Measurements from ENCODE around the gene SPSB1. TPM values are rescaled to one million over a fixed set of nuclear protein-coding genes. Genes with fewer than 3 reads are reported as not detected.

SPSB1 gene
- total RNA-seq, 1 donor from 2014 or later = 17.6 TPM

DNA sequence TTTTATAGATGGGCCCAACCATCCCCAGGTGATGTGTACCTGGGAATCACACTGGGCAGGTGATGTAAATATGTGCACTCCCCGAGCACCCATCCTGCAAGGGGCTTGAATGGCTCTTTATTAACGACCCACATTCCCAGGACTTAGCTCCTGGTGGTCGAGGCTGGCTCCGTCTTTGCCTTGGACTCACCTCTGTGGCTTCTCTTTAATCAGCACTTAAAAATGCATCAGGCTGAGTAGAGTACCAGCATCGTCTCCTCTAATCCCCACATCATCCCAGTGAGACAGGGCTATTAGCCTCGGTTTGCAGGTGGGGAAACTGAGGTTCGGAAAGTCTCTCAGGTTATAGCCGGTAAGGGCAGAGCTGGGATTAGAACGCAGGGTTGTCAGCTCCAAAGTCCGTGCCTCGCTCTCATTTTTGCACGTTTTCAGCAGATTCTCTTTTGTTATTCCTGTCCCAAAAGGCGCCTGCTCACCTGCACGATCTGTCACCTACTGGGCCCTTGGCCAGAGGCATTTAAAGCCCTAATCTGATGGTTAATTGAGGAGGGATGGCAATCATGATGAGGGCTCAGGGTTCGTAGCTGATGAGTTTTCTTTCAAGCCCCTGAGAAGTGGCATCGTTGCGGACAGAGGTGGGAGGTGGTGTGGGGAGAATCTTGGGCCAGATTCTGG is 29.4 kb downstream of the SPSB1 start:
- Histone ChIP-seq H3K27me3 (ENCODE audit: control insufficient read depth, insufficient read depth, low read length) (no peaks in the 10 kb centered on the region), H3K4me3 (ENCODE audit: low read depth, low read length) (no peak overlapping the region), H3K36me3 (ENCODE audit: control insufficient read depth, insufficient read depth, low read length) (peaks cover 2% of the 10 kb centered on the region)
- DNase-seq (ENCODE audit: low read depth) (no peak), FAIRE-seq (no peak)
- TF ChIP-seq, protein P1, sequence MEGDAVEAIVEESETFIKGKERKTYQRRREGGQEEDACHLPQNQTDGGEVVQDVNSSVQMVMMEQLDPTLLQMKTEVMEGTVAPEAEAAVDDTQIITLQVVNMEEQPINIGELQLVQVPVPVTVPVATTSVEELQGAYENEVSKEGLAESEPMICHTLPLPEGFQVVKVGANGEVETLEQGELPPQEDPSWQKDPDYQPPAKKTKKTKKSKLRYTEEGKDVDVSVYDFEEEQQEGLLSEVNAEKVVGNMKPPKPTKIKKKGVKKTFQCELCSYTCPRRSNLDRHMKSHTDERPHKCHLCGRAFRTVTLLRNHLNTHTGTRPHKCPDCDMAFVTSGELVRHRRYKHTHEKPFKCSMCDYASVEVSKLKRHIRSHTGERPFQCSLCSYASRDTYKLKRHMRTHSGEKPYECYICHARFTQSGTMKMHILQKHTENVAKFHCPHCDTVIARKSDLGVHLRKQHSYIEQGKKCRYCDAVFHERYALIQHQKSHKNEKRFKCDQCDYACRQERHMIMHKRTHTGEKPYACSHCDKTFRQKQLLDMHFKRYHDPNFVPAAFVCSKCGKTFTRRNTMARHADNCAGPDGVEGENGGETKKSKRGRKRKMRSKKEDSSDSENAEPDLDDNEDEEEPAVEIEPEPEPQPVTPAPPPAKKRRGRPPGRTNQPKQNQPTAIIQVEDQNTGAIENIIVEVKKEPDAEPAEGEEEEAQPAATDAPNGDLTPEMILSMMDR (IDR thresholded peaks at IDR 0.05; ENCODE audit: insufficient read depth, low read length, severe bottlenecking) = no peak

DNA sequence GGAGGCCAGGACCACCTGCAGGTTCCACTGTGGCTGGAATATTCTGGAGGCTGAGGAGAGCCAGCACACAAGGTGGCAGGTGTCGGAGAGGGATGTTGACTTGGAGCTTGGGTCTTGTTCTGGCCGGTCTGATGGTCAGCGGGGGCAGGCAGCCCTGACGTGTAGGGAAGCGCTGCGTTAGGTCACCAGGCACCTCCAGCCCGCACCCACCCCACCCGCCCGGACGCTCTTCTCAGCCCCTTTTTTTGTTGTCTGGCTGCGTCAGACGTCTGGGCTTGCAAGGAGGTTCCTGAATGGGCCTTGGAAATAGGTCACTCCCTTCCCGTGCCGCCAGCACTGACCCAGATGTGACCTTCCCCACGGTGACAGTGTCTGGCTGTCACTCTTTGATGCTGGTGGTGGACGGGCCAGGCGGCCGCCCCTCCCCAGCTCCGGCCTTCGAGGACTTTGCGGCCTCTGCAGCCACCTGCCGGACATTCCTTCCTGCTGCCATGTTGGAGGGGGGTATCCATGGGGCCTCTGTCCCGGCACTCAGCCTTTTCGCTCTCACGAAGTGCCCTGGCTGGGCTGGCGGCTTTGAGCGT is 30.1 kb downstream of the SPSB1 start:
- FAIRE-seq (no peak), DNase-seq (ENCODE audit: low read depth) (no peak)
- H3K27me3 ChIP-seq (ENCODE audit: control insufficient read depth, insufficient read depth, low read length) = no peaks in the 10 kb centered on the region
- TF ChIP-seq, protein P1 (IDR thresholded peaks at IDR 0.05; ENCODE audit: insufficient read depth, low read length, severe bottlenecking) = no peak
- peaks cover 2% of the 10 kb centered on the region for H3K36me3 ChIP-seq (ENCODE audit: control insufficient read depth, insufficient read depth, low read length)
- H3K4me3 ChIP-seq (ENCODE audit: low read depth, low read length) = no peak overlapping the region

DNA sequence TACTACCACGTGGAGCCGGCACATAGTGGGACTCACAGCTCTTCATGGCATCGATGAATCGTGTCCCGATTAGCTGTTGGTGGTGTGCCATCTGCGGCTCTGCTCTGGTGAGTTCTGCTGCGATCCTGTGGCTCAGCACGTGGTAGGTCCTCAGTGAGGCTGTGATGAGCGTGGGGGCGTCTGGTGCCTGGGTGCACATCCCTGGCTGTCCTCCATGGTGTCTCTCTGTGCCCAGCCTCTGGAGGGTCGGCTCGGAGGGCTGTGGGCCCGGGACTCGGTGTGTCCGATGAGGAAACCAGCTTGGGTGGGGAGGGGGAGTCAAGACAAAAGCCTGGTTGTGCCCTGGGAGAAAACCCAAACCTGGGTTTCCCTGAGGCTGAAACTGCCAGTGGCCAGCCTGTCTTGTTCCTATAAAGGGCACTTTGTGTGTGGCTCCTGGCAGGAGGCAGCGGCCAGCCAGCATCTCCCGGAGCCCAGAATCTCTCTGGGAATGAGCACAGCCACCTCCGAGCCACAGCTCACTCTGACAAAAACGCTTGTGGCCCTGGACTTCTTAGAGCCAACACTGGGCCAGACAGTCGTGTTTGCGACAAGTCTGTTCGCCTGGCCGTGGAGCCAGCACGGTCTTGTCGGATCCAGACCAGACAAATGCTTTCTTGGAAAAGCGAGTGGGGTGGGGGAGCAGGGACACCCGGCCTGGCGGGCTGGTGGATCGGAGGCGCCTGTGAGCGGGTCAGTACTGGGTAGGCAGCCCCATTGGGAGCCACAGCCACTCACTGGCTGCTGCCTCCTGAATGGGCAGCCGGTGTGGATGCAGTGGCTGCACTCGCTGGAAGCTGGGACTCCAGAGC is 31.8 kb downstream of the SPSB1 start:
- TF ChIP-seq, protein P1 (IDR thresholded peaks at IDR 0.05; ENCODE audit: insufficient read depth, low read length, severe bottlenecking) = no peak
- DNase-seq (ENCODE audit: low read depth) = no peak
- Histone ChIP-seq H3K4me3 (ENCODE audit: low read depth, low read length) (no peak overlapping the region), H3K27me3 (ENCODE audit: control insufficient read depth, insufficient read depth, low read length) (no peaks in the 10 kb centered on the region), H3K36me3 (ENCODE audit: control insufficient read depth, insufficient read depth, low read length) (no peaks in the 10 kb centered on the region)
- FAIRE-seq = no peak

DNA sequence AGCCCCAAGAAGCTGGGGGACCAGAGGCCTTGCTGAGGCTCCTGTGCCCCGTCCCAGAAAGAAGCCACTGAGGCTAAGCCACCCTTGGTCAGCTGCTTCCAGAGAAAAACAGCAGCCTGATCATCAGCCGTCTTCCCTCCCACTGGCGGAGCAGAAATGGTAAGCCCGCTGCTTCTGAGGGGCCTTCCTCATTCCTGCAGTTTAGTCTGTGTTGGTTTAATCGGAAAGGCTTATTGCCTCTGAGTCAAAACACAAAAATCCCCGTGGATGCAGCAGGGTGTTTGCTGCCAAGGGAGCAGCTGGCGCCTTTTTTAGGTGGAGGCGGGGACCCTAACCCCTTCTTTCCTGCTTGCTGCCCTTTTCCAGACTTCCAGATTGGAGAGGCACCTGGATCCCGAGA is 33.9 kb downstream of the SPSB1 start:
- Histone ChIP-seq H3K36me3 (ENCODE audit: control insufficient read depth, insufficient read depth, low read length) (no peaks in the 10 kb centered on the region), H3K4me3 (ENCODE audit: low read depth, low read length) (no peak overlapping the region), H3K27me3 (ENCODE audit: control insufficient read depth, insufficient read depth, low read length) (no peaks in the 10 kb centered on the region)
- no peak for DNase-seq (ENCODE audit: low read depth)
- TF ChIP-seq, protein P1 (IDR thresholded peaks at IDR 0.05; ENCODE audit: insufficient read depth, low read length, severe bottlenecking) = no peak
- FAIRE-seq = no peak

DNA sequence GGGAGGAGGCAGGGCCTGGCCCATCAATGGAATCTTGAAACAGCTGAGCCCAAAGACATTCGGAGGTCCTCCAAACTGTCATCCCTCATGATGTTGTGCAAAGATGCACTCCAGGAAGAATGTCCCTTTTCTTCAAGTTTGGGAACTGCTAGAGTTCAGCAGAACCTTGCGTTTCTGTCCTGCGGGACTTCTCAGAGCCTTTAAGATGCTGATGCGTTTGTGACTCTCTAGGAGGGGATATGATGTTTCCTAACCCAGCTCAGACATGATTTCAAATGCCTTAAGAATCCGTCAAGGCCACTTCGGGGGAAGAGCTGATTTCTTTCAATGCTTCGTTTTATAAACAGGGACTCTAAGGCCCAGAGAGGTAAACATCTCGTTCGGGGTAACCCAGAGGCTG is 35.5 kb downstream of the SPSB1 start:
- Histone ChIP-seq H3K4me3 (ENCODE audit: low read depth, low read length) (no peak overlapping the region), H3K27me3 (ENCODE audit: control insufficient read depth, insufficient read depth, low read length) (no peaks in the 10 kb centered on the region), H3K36me3 (ENCODE audit: control insufficient read depth, insufficient read depth, low read length) (peaks cover 1% of the 10 kb centered on the region)
- FAIRE-seq (no peak), DNase-seq (ENCODE audit: low read depth) (no peak)
- TF ChIP-seq, protein P1 (IDR thresholded peaks at IDR 0.05; ENCODE audit: insufficient read depth, low read length, severe bottlenecking) = no peak
